NB4 (cell line): ENCODE measurements around the gene TCF7L2.

ENCODE experiments used
- CTCF ChIP-seq: IDR thresholded peaks from one replicate; pipeline ENCODE4 v1.5.1; 2012; ENCODE audit warnings: low read depth, low read length
- POLR2A ChIP-seq: IDR thresholded peaks from 2 replicates; pipeline ENCODE4 v1.6.1; 2011; ENCODE audit warnings: mild to moderate bottlenecking; ENCODE audit not compliant: insufficient read length; ENCODE audit errors: extremely low read depth

DNA sequence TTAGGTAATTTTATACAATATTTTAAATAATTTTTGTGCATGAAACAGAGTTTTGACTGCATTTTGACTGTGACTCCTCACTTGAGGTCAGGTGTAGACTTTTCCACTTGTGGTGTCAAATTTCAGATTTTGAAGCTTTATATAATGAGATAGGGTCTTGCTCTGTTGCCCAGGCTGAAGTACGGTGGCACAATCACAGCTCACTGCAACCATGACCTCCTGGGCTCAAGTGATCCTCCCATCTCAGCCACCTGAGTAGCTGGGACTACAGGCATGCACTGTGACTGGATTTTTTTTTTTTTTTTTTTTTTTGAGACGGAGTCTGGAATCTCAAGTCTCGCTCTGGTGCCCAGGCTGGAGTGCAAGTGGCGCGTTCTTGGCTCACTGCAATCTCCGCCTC is 74.9 kb downstream of the TCF7L2 start:
- TF ChIP-seq CTCF (no peak), POLR2A (no peak)
